ENCODE measurements around the gene PRH1. TPM values are rescaled to one million over a fixed set of nuclear protein-coding genes. Genes with fewer than 3 reads are reported as not detected.

PRH1 gene
- total RNA-seq, 1 donor = 30.2 TPM

- H3K4me3 ChIP-seq (ENCODE audit: low read depth, low read length) = no peak overlapping the region
- no peak for TF ChIP-seq CTCF (IDR thresholded peaks at IDR 0.05; ENCODE audit: insufficient read depth, low read depth, low read length)
- DNase-seq (ENCODE audit: low read depth) = peak; percentile 7
Measured at GRCh38 chr12:10851243-10851858, 32.7 kb downstream of the PRH1 start.

GRCh38 chr12:10849425-10849878 is 34.6 kb downstream of the PRH1 start, which contains the start of gene PRR4:
Gene PRR4, minus strand, starts transcription at chr12:10849475. Its CDS starts 38 bp downstream, at chr12:10849437.
- DNase-seq (ENCODE audit: low read depth) = no peak
- no peak for TF ChIP-seq CTCF (IDR thresholded peaks at IDR 0.05; ENCODE audit: insufficient read depth, low read depth, low read length)
- H3K4me3 ChIP-seq (ENCODE audit: low read depth, low read length) = no peak within 1 kb of the TSS

GRCh38 chr12:10847744-10848143 is 36.3 kb downstream of the PRH1 start:
- no peak for DNase-seq (ENCODE audit: low read depth)
- no peak overlapping the region for H3K4me3 ChIP-seq (ENCODE audit: low read depth, low read length)
- TF ChIP-seq CTCF (IDR thresholded peaks at IDR 0.05; ENCODE audit: insufficient read depth, low read depth, low read length) = no peak

- DNase-seq (ENCODE audit: low read depth) = no peak
- no peak for TF ChIP-seq CTCF (IDR thresholded peaks at IDR 0.05; ENCODE audit: insufficient read depth, low read depth, low read length)
- H3K4me3 ChIP-seq (ENCODE audit: low read depth, low read length) = no peak overlapping the region
Measured at GRCh38 chr12:10842862-10843261, 41.2 kb downstream of the PRH1 start.

- DNase-seq (ENCODE audit: low read depth) = no peak
- no peak overlapping the region for H3K4me3 ChIP-seq (ENCODE audit: low read depth, low read length)
- TF ChIP-seq CTCF (IDR thresholded peaks at IDR 0.05; ENCODE audit: insufficient read depth, low read depth, low read length) = no peak
Measured at GRCh38 chr12:10838461-10838860, 45.6 kb downstream of the PRH1 start.

Small RNA genes lying within 50 kb of the gene (small RNA-seq; reads per million reads assigned to genes)
- gene PRR4 = not detected

Other genes with a start within 250 kb of the PRH1 start
- gene STYK1, start 210.2 kb downstream of the PRH1 start, total RNA-seq = under 0.01 and 0.86 TPM in 2 replicates
- gene YBX3, start 160.9 kb downstream of the PRH1 start, total RNA-seq = 88.9 and 104 TPM in 2 replicates
- 0.32 TPM in 1 of 2 replicates, not detected in the other for gene TAS2R7, start 81.6 kb downstream of the PRH1 start, total RNA-seq
- 0.32 and 0.43 TPM in 2 replicates for gene TAS2R8, start 77.0 kb downstream of the PRH1 start, total RNA-seq
- not detected in 2 replicates for gene TAS2R9, start 74.1 kb downstream of the PRH1 start, total RNA-seq
- gene TAS2R10, start 57.9 kb downstream of the PRH1 start, total RNA-seq = 0.86 and 0.97 TPM in 2 replicates
- 2.3 and 3.5 TPM in 2 replicates for gene PRR4, start 34.8 kb downstream of the PRH1 start, total RNA-seq
- 3.0 and 3.9 TPM in 2 replicates for gene TAS2R13, start 25.3 kb upstream of the PRH1 start, total RNA-seq
- 0.32 and 0.43 TPM in 2 replicates for gene PRH2, start 45.0 kb upstream of the PRH1 start, total RNA-seq
- 4.5 and 6.9 TPM in 2 replicates for gene TAS2R14, start 55.0 kb upstream of the PRH1 start, total RNA-seq
- gene TAS2R50, start 102.7 kb upstream of the PRH1 start, total RNA-seq = 5.8 and 7.3 TPM in 2 replicates
- 5.2 and 5.5 TPM in 2 replicates for gene TAS2R20, start 114.0 kb upstream of the PRH1 start, total RNA-seq
- 4.8 and 7.8 TPM in 2 replicates for gene TAS2R19, start 138.4 kb upstream of the PRH1 start, total RNA-seq
- 7.3 and 8.4 TPM in 2 replicates for gene TAS2R31, start 147.2 kb upstream of the PRH1 start, total RNA-seq
- gene TAS2R46, start 178.0 kb upstream of the PRH1 start, total RNA-seq = 4.2 and 4.3 TPM in 2 replicates
- 3.5 and 4.5 TPM in 2 replicates for gene TAS2R43, start 208.1 kb upstream of the PRH1 start, total RNA-seq